Heart right ventricle (tissue), 16 donors: ENCODE data around the gene TSC2. TPM values are rescaled to one million over a fixed set of nuclear protein-coding genes. Genes with fewer than 3 reads are reported as not detected.

ENCODE experiments used
- ATAC-seq, 8 donors: fragments of 200-7000 bp; cut with Tn5 transposase; one replicate each; pipeline ENCODE4 v1.9.1; 2020; ENCODE audit warnings: mild to moderate bottlenecking in 8 of 8, moderate library complexity in 8 of 8, moderate number of reproducible peaks in 1 of 8
- DNase-seq, 2 donors: peaks; one replicate each; pipeline ENCODE4 v3.0.0-alpha.2; 2020
- H3K27ac ChIP-seq, 10 donors: fragments of 200-600 bp; sonication (generic) in 2 of 10; one replicate each; pipeline versions ENCODE4 v1.5.0 to v1.8.0; 2020 to 2022; ENCODE audit warnings: mild to moderate bottlenecking in 3 of 10
- H3K27me3 ChIP-seq, 7 donors: fragments of 200-600 bp; one replicate each; pipeline ENCODE4 v1.8.0; 2021 to 2022; ENCODE audit warnings: mild to moderate bottlenecking in 2 of 7
- H3K36me3 ChIP-seq, 9 donors: fragments of 200-600 bp; sonication (generic) in 1 of 9; one replicate each; pipeline versions ENCODE4 v1.5.0 to v1.8.0; 2020 to 2022; ENCODE audit warnings: mild to moderate bottlenecking in 2 of 9
- H3K4me1 ChIP-seq, 9 donors: fragments of 200-600 bp; sonication (generic) in 1 of 9; one replicate each; pipeline versions ENCODE4 v1.5.0 to v1.8.0; 2020 to 2022; ENCODE audit warnings: mild to moderate bottlenecking in 4 of 9
- H3K4me3 ChIP-seq, 10 donors: fragments of 200-600 bp; sonication (generic) in 2 of 10; one replicate each; pipeline versions ENCODE4 v1.5.0 to v1.8.0; 2020 to 2022; ENCODE audit warnings: mild to moderate bottlenecking in 7 of 10, moderate library complexity in 2 of 10
- H3K9me3 ChIP-seq, 11 donors: fragments of 200-600 bp in 10 of 11; sonication (generic) in 2 of 11; one replicate each; pipeline versions ENCODE4 v1.5.0 to v1.8.0; 2013 to 2022; ENCODE audit warnings: mild to moderate bottlenecking in 2 of 11, control low read depth in 1 of 11, moderate library complexity in 1 of 11
- WGBS, 2 donors: extraction: QIAGEN DNeasy Blood & Tissue Kit; methylation state at CpG; one replicate each; pipeline ENCODE4 v1.1.7; 2013; ENCODE audit warnings: inconsistent platforms in 1 of 2; 5-methylcytosine and 5-hydroxymethylcytosine counted together
- intact Hi-C, 10 donors: fragments of 100-400 bp; cut with DNase I; formaldehyde crosslinking; loops; one replicate each; pipeline versions ENCODE4 v1.11.1 to v1.14.2; 2022
- polyA plus RNA-seq, 2 donors: library from polyadenylated mRNA; stranded (reverse); fragments of 200-250 nt; gene quantifications; one replicate each; pipeline ENCODE4 v1.2.3, GENCODE V29; 2013
- total RNA-seq, 10 donors: library from RNA; stranded (reverse); fragmentation: NEBNext Ultra II Directional in 3 of 10; extraction: Animal tissue kit (Norgen Biotek cat#: 25700) in 3 of 10; gene quantifications; one replicate each; pipeline versions ENCODE4 v1.2.1 to v1.2.4, GENCODE V29; 2021 to 2023
- TF ChIP-seq, protein P1 (sequence below), 9 donors: fragments of 200-600 bp; sonication (generic) in 2 of 9; IDR thresholded peaks; one replicate each; pipeline versions ENCODE4 v1.5.0 to v1.8.0; 2021 to 2022; ENCODE audit warnings: antibody characterized with exemption in 9 of 9, mild to moderate bottlenecking in 5 of 9, moderate library complexity in 1 of 9
- donor health status: Arrhythmogenic right ventricular cardiomyopathy.
- donor health status: ischemic (EF 13 %, LVEDD 7.1; RV severe dilation, severe dysfunction).
- donor health status: healthy with polysubstance abuse.
- donor health status: DM: no; HTN: yes; CAD: no.
- donor health status: DM: no; HTN: no; CAD: no.
- donor health status: ischemic (EF 25% LVEDD 6.9; RV normal size, moderate dysfunction).
- donor health status: ischemic (EF 25% LVEDD 5.7; RV mildly dilated, moderate dysfunction).
- donor health status: healthy.
- donor health status: DM: yes; HTN: yes; CAD: no.
- donor health status: Ischemic cardiomyopathy.
- donor health status: ischemic (EF 35%, LVEDD 5.7; RV mildly dilated, moderate dysfunction).
- donor health status: nonischemic (EF 11% LVEDD 7.7; RV severe dilation, severe dysfunction).
- donor health status: DM: yes; HTN: yes; CAD: no.
- donor health status: PGD.
- donor health status: ischemic (EF 29% LVEDD 5.4; RV normal size, mild dysfunction).
- donor health status: nonischemic (EF 23%, LVEDD 6.1; RV moderate dilation, normal function).

TSC2 gene
- total and polyA plus RNA-seq, 12 donors, result 28.8 to 87.0 (median 71.5) TPM

DNA sequence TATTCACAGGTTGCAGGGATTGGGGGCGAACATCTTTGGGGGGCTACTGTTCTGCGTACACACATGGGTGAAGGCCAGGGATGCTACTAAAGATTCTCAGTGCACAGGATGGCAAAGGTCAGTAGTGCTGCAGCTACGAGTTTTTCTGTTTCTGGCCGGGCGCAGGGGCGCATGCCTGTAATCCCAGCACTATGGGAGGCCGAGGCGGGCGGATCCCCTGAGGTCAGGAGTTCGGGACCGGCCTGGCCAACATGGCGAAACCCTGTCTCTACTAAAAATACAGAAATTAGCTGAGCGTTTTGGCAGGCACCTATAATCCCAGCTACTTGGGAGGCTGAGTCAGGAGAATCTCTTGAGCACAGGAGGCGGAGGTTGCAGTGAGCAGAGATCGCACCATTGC lies 34.3 kb upstream of the TSC2 start:
- peaks cover 5 to 15% (median 13%) of the 10 kb centered on the region in 9 donors for H3K4me1 ChIP-seq
- 91 to 92% methylated on average over 15 of the region's 15 CpGs for WGBS, 2 donors
- H3K4me3 ChIP-seq, result no peak overlapping the region
- intact Hi-C loops, result loop anchor here in 2 of 10 donors (5.0 to 10.0 kb wide), 2 partner anchors 51 to 209 kb away; partner anchors contain the start of gene E4F1 (in 1 of the 2)
- H3K36me3 ChIP-seq, result no peaks in the 10 kb centered on the region
- no peak overlapping the region for H3K27ac ChIP-seq
- H3K9me3 ChIP-seq, result no peaks in the 10 kb centered on the region
- TF ChIP-seq, protein P1, sequence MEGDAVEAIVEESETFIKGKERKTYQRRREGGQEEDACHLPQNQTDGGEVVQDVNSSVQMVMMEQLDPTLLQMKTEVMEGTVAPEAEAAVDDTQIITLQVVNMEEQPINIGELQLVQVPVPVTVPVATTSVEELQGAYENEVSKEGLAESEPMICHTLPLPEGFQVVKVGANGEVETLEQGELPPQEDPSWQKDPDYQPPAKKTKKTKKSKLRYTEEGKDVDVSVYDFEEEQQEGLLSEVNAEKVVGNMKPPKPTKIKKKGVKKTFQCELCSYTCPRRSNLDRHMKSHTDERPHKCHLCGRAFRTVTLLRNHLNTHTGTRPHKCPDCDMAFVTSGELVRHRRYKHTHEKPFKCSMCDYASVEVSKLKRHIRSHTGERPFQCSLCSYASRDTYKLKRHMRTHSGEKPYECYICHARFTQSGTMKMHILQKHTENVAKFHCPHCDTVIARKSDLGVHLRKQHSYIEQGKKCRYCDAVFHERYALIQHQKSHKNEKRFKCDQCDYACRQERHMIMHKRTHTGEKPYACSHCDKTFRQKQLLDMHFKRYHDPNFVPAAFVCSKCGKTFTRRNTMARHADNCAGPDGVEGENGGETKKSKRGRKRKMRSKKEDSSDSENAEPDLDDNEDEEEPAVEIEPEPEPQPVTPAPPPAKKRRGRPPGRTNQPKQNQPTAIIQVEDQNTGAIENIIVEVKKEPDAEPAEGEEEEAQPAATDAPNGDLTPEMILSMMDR (IDR thresholded peaks at IDR 0.05), result no peak
- no peak for DNase-seq
- no peak for ATAC-seq
- H3K27me3 ChIP-seq, result peaks cover 0 to 22% (median 11%) of the 10 kb centered on the region in 7 donors

DNA sequence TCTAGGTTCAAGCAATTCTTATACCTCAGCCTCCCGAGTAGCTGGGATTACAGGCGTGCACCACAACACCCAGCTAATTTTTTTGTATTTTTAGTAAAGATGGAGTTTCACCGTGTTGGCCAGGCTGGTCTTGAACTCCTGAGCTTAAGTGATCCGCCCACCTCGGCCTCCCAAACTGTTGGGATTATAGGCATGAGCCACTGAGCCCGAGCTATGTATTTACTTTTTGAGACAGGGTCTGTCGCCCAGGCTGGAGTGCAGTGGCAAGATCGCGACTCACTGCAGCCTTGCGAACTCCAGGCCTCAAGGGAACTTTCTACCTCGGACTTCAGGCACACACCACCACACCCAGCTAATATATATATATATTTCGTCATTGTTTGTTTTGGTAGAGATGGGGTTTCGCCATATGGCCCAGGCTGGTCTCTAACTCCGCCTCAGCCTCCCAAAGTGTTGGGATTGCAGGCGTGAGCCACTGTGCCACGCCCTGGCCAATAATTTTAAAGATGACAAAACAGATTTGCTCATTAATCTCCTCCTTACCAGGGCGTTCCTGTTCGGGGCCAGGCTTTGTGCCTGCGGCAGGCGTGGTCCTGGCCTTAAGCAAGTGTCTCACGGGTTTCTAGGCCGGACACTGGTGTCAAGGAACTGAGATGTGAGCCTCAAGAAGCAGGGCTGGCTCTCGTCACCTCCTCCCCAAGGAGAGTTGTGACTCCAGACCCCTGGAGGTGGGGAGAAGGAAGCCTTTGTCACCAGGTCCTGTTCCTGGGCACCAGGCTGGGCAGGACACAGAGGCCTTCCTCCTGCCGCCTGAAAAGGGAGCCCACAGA lies 32.5 kb upstream of the TSC2 start:
- TF ChIP-seq, protein P1 (IDR thresholded peaks at IDR 0.05), result no peak
- Histone ChIP-seq H3K4me1 (peaks cover 5 to 15% (median 9%) of the 10 kb centered on the region in 9 donors), H3K9me3 (no peaks in the 10 kb centered on the region), H3K27me3 (peaks cover 14 to 39% (median 29%) of the 10 kb centered on the region in 7 donors), H3K4me3 (no peak overlapping the region), H3K36me3 (no peaks in the 10 kb centered on the region), H3K27ac (no peak overlapping the region)
- no peak for ATAC-seq
- intact Hi-C loops, result loop anchor here in 1 of 10 donors (10.0 kb wide), 1 partner anchor 49 kb away; no protein-coding TSS in a partner anchor
- no peak for DNase-seq
- WGBS, 2 donors, result 88 to 94% methylated on average over 24 of the region's 24 CpGs

DNA sequence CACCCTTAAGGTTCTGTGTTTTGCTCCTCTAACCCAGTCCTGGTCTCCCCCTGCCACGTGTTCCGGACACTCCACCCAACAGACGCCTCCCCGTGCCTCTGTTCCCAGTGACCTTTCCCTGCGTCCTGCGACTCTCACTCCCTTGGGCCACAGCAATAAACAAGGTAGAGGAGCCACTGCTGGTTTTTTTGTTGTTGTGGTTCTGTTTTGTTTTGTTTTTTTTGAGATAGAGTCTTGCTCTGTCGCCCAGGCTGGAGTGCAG lies 31.9 kb upstream of the TSC2 start:
- Histone ChIP-seq H3K4me1 (peaks cover 7 to 16% (median 10%) of the 10 kb centered on the region in 9 donors), H3K9me3 (no peaks in the 10 kb centered on the region), H3K27me3 (peaks cover 16 to 45% (median 34%) of the 10 kb centered on the region in 7 donors), H3K27ac (no peak overlapping the region), H3K4me3 (no peak overlapping the region), H3K36me3 (no peaks in the 10 kb centered on the region)
- WGBS, 2 donors, result 83 to 85% methylated on average over 7 of the region's 7 CpGs
- intact Hi-C loops, result loop anchor here in 1 of 10 donors (10.0 kb wide), 1 partner anchor 49 kb away; no protein-coding TSS in a partner anchor
- no peak for ATAC-seq
- no peak for DNase-seq
- TF ChIP-seq, protein P1 (IDR thresholded peaks at IDR 0.05), result no peak

DNA sequence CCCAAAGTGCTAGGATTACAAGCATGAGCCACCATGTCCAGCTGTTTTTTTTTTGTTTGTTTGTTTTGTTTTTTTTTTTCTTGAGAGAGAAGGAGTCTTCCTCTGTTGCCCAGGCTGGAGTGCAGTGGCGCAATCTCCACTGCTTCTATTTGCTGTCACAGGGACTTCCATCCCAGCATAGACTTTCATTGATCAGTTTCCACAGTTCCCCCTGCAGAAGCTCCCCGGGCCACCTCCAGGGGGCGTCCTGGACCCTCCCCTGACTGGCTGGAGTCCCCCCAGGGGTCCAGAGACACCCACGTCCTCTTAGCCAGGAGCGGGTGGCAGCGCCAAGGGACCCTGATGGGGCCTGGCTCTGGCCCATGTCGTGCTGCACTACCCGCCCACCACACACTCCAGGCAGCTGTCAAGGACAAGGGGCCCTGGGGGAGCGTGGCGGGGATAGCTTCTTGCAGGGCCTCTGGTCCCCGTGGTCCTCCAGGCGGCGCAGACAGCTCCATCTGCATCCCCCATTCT lies 31.3 kb upstream of the TSC2 start:
- Histone ChIP-seq H3K4me3 (no peak overlapping the region), H3K27me3 (peaks cover 16 to 51% (median 40%) of the 10 kb centered on the region in 7 donors), H3K36me3 (no peaks in the 10 kb centered on the region), H3K27ac (no peak overlapping the region), H3K4me1 (peaks cover 7 to 16% (median 11%) of the 10 kb centered on the region in 9 donors), H3K9me3 (no peaks in the 10 kb centered on the region)
- WGBS, 2 donors, result 32 to 34% methylated on average over 13 of the region's 13 CpGs
- ATAC-seq (peak in 2 of 8 donors; percentile 15), DNase-seq (peak in 1 of 2 donors; percentile 21)
- intact Hi-C loops, result loop anchor here in 1 of 10 donors (10.0 kb wide), 1 partner anchor 48 kb away; no protein-coding TSS in a partner anchor
- TF ChIP-seq, protein P1 (IDR thresholded peaks at IDR 0.05), result peak in 7 of 9 donors; percentile 28 to 49 (median 32)
